HEK293 (cell line): ENCODE results near the gene TBC1D13.

Experiments
- CTCF ChIA-PET: fragments of 350-600 bp; formaldehyde crosslinking; extraction: SDS; loops from one replicate; lab custom pipeline; 2021; ENCODE audit warnings: antibody characterized with exemption; lab: Yijun Ruan, JAX
- POLR2A ChIA-PET: fragments of 300-600 bp; formaldehyde crosslinking; extraction: SDS; loops from one replicate; lab custom pipeline; 2020; ENCODE audit warnings: antibody characterized with exemption, inconsistent platforms; lab: Yijun Ruan, JAX
- H3K27ac ChIP-seq: fragments of 200-500 bp; sonication (Bioruptor generic); 2 replicates; pipeline ENCODE4 v1.5.1; 2014; ENCODE audit warnings: low read depth, low read length, control low read depth, inconsistent platforms; ENCODE audit errors: extremely low read depth
- H3K36me3 ChIP-seq, 2 experiments: fragments of 200-500 bp in 1 of 2; sonication (Bioruptor generic) in 1 of 2; 1 replicate in 1 of 2; 2 replicates in 1 of 2; pipeline ENCODE4 v1.5.1; 2014 to 2017; ENCODE audit warnings: inconsistent platforms in 2 of 2, low read length in 2 of 2; ENCODE audit not compliant: control insufficient read depth in 2 of 2, insufficient read depth in 1 of 2
- H3K4me1 ChIP-seq: fragments of 200-500 bp; sonication (Bioruptor generic); 2 replicates; pipeline ENCODE4 v1.5.1; 2014; ENCODE audit warnings: mild to moderate bottlenecking, low read length, inconsistent platforms; ENCODE audit not compliant: control insufficient read depth, insufficient read depth
- H3K4me3 ChIP-seq: 2 replicates; pipeline ENCODE4 v1.5.1; 2011; ENCODE audit warnings: low read depth, mild to moderate bottlenecking, control low read depth, low read length, moderate library complexity
- H3K9me3 ChIP-seq: fragments of 200-500 bp; sonication (Bioruptor generic); 2 replicates; pipeline ENCODE4 v1.5.1; 2014; ENCODE audit warnings: low read depth, low read length, inconsistent platforms; ENCODE audit not compliant: control insufficient read depth, insufficient read depth
- EGR2 ChIP-seq: fragments of 450-650 bp; formaldehyde crosslinking; IDR thresholded peaks from 2 replicates; pipeline ENCODE4 v1.5.1; 2016; ENCODE audit warnings: low read depth, missing biosample characterization, missing genetic modification characterization
- GLIS1 ChIP-seq: fragments of 450-650 bp; formaldehyde crosslinking; IDR thresholded peaks from 2 replicates; pipeline ENCODE4 v1.5.1; 2016; ENCODE audit warnings: missing biosample characterization, missing genetic modification characterization
- KLF10 ChIP-seq: fragments of 450-650 bp; IDR thresholded peaks from 2 replicates; pipeline ENCODE4 v1.5.1; 2018; ENCODE audit warnings: missing biosample characterization, mild to moderate bottlenecking, missing genetic modification characterization
- ZBTB17 ChIP-seq: fragments of 450-650 bp; formaldehyde crosslinking; IDR thresholded peaks from 2 replicates; pipeline ENCODE4 v1.5.1; 2016; ENCODE audit warnings: missing biosample characterization, missing genetic modification characterization
- ZBTB21 ChIP-seq: fragments of 450-650 bp; formaldehyde crosslinking; IDR thresholded peaks from 2 replicates; pipeline ENCODE4 v1.5.1; 2017; ENCODE audit warnings: missing biosample characterization, missing genetic modification characterization
- ZBTB7A ChIP-seq: fragments of 450-650 bp; formaldehyde crosslinking; IDR thresholded peaks from 2 replicates; pipeline ENCODE4 v1.5.1; 2016; ENCODE audit warnings: low read depth, missing biosample characterization, missing genetic modification characterization
- ZFHX2 ChIP-seq: fragments of 450-650 bp; formaldehyde crosslinking; conservative IDR thresholded peaks from 2 replicates; pipeline ENCODE4 v1.5.1; 2016; ENCODE audit warnings: missing biosample characterization, missing genetic modification characterization
- ZIC2 ChIP-seq: fragments of 450-650 bp; formaldehyde crosslinking; IDR thresholded peaks from 2 replicates; pipeline ENCODE4 v1.5.1; 2016; ENCODE audit warnings: missing biosample characterization, missing genetic modification characterization
- ZNF121 ChIP-seq: fragments of 450-650 bp; formaldehyde crosslinking; IDR thresholded peaks from 2 replicates; pipeline ENCODE4 v1.5.1; 2016; ENCODE audit warnings: missing biosample characterization, missing genetic modification characterization
- ZNF274 ChIP-seq, 2 experiments: fragments of 200-500 bp in 1 of 2; fragments of 450-650 bp in 1 of 2; sonication (Bioruptor generic) in 1 of 2; formaldehyde crosslinking in 1 of 2; IDR thresholded peaks; 2 replicates each; pipeline versions ENCODE4 v1.5.1 to v1.6.1; 2014 to 2016; ENCODE audit warnings: borderline replicate concordance in 1 of 2, inconsistent platforms in 1 of 2, low read length in 1 of 2, missing biosample characterization in 1 of 2, missing genetic modification characterization in 1 of 2
- ZNF302 ChIP-seq: fragments of 450-650 bp; formaldehyde crosslinking; IDR thresholded peaks from 2 replicates; pipeline ENCODE4 v1.5.1; 2016; ENCODE audit warnings: missing biosample characterization, missing genetic modification characterization, low read depth
- ZNF341 ChIP-seq: fragments of 450-650 bp; formaldehyde crosslinking; IDR thresholded peaks from 2 replicates; pipeline ENCODE4; 2016; ENCODE audit warnings: low read depth, missing biosample characterization, missing genetic modification characterization
- ZNF350 ChIP-seq: fragments of 450-650 bp; formaldehyde crosslinking; IDR thresholded peaks from 2 replicates; pipeline ENCODE4 v1.5.0; 2017; ENCODE audit warnings: missing biosample characterization, mild to moderate bottlenecking, missing genetic modification characterization
- ZNF394 ChIP-seq: fragments of 450-650 bp; formaldehyde crosslinking; IDR thresholded peaks from 2 replicates; pipeline ENCODE4 v1.5.1; 2016; ENCODE audit warnings: missing biosample characterization, missing genetic modification characterization, mild to moderate bottlenecking, moderate library complexity, borderline replicate concordance
- ZNF423 ChIP-seq: fragments of 450-650 bp; formaldehyde crosslinking; IDR thresholded peaks from 2 replicates; pipeline ENCODE4 v1.5.1; 2016; ENCODE audit warnings: missing biosample characterization, missing genetic modification characterization
- ZNF501 ChIP-seq: fragments of 450-650 bp; formaldehyde crosslinking; IDR thresholded peaks from 2 replicates; pipeline ENCODE4 v1.5.1; 2016; ENCODE audit warnings: missing biosample characterization, missing genetic modification characterization
- ZNF510 ChIP-seq: fragments of 450-650 bp; formaldehyde crosslinking; IDR thresholded peaks from 2 replicates; pipeline ENCODE4 v1.5.1; 2018; ENCODE audit warnings: mild to moderate bottlenecking, missing genetic modification characterization, missing biosample characterization; ENCODE audit not compliant: insufficient replicate concordance
- ZNF623 ChIP-seq: fragments of 450-650 bp; formaldehyde crosslinking; IDR thresholded peaks from 2 replicates; pipeline ENCODE4 v1.5.1; 2016; ENCODE audit warnings: missing biosample characterization, missing genetic modification characterization
- ZNF837 ChIP-seq: fragments of 450-650 bp; formaldehyde crosslinking; IDR thresholded peaks from 2 replicates; pipeline ENCODE4 v1.5.1; 2016; ENCODE audit warnings: missing biosample characterization, missing genetic modification characterization
- TF ChIP-seq, protein P1 (sequence below): fragments of 450-650 bp; formaldehyde crosslinking; IDR thresholded peaks from 2 replicates; pipeline ENCODE4 v1.5.1; 2016; ENCODE audit warnings: missing biosample characterization, missing genetic modification characterization, borderline replicate concordance
- TF ChIP-seq, protein P2 (sequence below): fragments of 450-650 bp; formaldehyde crosslinking; IDR thresholded peaks from 2 replicates; pipeline ENCODE4 v1.5.1; 2016; ENCODE audit warnings: missing biosample characterization, missing genetic modification characterization
- TF ChIP-seq, protein P3 (sequence below): fragments of 450-650 bp; formaldehyde crosslinking; conservative IDR thresholded peaks from 2 replicates; pipeline ENCODE4 v1.5.1; 2016; ENCODE audit warnings: low read depth, missing biosample characterization, missing genetic modification characterization
- TF ChIP-seq, protein P4 (sequence below): fragments of 450-650 bp; formaldehyde crosslinking; IDR thresholded peaks from 2 replicates; pipeline ENCODE4 v1.5.1; 2016; ENCODE audit warnings: missing biosample characterization, missing genetic modification characterization
- TF ChIP-seq, protein P5 (sequence below): fragments of 450-650 bp; formaldehyde crosslinking; IDR thresholded peaks from 2 replicates; pipeline ENCODE4 v1.5.1; 2017; ENCODE audit warnings: missing biosample characterization, missing genetic modification characterization

The TBC1D13 gene

DNA sequence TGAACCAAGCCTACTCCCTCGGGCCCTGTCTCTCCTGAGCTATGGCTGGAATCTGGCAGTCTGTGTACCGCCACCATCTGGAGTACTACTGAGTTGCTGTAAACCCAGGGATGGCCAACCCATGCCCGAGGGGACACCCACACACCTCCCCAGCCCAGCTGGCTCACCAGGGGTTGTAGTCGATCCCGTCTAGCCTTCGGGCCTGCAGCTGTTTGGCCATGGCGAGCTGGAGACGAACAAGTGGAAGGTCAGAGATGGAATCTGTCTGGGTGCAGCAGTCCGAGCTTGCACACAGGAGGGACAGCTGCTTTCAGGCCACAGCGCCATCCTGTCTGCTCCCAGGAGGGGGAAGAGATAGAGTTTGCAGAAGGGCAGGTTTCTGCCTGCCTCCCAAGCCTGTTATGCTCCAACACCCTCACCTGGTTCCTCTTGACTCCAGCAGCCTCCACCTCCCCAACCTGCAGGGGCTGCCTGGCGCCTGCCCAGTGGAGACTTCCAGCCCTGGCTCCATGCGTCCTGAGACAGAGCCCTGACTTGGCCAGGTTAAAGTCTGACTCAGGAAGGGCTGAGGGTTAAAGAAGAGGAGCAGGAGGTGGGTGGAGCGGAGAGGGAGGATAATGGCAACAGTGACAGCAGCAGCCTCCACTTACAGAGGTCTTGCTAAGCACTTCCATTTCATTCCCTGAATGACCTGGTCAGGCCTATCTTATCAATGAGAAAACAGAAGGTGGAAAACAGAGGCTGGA, 58.3 kb downstream of the TBC1D13 start:
- ChIA-PET CTCF (interaction anchor here (0.6 to 2.7 kb wide), 8 partner anchors 9 to 153 kb away, joined by 3 to 10 read pairs (median 5); partner anchors contain the start of gene ENDOG), POLR2A (interaction anchor here (1.2 to 1.9 kb wide), 2 partner anchors 15 to 27 kb away, joined by 6 to 12 read pairs; partner anchors contain the start of genes ENDOG and SPOUT1)
- Histone ChIP-seq H3K27ac (no peak overlapping the region), H3K9me3 (no peaks in the 10 kb centered on the region), H3K4me3 (no peak overlapping the region), H3K4me1 (no peaks in the 10 kb centered on the region), H3K36me3 (peaks cover 0 to 5% of the 10 kb centered on the region in 2 experiments; a peak in 2 of 3 replicates)
- TF ChIP-seq ZFHX2 (tag by site-specific recombination) = peak; percentile 66
- no peak for TF ChIP-seq ZBTB21 (tag by site-specific recombination)
- TF ChIP-seq, protein P1, sequence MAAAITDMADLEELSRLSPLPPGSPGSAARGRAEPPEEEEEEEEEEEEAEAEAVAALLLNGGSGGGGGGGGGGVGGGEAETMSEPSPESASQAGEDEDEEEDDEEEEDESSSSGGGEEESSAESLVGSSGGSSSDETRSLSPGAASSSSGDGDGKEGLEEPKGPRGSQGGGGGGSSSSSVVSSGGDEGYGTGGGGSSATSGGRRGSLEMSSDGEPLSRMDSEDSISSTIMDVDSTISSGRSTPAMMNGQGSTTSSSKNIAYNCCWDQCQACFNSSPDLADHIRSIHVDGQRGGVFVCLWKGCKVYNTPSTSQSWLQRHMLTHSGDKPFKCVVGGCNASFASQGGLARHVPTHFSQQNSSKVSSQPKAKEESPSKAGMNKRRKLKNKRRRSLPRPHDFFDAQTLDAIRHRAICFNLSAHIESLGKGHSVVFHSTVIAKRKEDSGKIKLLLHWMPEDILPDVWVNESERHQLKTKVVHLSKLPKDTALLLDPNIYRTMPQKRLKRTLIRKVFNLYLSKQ (tag by site-specific recombination) = no peak
- TF ChIP-seq ZBTB7A (tag by site-specific recombination) = no peak
- TF ChIP-seq, protein P2, sequence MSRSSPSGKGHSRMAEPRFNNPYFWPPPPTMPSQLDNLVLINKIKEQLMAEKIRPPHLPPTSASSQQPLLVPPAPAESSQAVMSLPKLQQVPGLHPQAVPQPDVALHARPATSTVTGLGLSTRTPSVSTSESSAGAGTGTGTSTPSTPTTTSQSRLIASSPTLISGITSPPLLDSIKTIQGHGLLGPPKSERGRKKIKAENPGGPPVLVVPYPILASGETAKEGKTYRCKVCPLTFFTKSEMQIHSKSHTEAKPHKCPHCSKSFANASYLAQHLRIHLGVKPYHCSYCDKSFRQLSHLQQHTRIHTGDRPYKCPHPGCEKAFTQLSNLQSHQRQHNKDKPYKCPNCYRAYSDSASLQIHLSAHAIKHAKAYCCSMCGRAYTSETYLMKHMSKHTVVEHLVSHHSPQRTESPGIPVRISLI (tag by site-specific recombination) = no peak
- TF ChIP-seq, protein P3, sequence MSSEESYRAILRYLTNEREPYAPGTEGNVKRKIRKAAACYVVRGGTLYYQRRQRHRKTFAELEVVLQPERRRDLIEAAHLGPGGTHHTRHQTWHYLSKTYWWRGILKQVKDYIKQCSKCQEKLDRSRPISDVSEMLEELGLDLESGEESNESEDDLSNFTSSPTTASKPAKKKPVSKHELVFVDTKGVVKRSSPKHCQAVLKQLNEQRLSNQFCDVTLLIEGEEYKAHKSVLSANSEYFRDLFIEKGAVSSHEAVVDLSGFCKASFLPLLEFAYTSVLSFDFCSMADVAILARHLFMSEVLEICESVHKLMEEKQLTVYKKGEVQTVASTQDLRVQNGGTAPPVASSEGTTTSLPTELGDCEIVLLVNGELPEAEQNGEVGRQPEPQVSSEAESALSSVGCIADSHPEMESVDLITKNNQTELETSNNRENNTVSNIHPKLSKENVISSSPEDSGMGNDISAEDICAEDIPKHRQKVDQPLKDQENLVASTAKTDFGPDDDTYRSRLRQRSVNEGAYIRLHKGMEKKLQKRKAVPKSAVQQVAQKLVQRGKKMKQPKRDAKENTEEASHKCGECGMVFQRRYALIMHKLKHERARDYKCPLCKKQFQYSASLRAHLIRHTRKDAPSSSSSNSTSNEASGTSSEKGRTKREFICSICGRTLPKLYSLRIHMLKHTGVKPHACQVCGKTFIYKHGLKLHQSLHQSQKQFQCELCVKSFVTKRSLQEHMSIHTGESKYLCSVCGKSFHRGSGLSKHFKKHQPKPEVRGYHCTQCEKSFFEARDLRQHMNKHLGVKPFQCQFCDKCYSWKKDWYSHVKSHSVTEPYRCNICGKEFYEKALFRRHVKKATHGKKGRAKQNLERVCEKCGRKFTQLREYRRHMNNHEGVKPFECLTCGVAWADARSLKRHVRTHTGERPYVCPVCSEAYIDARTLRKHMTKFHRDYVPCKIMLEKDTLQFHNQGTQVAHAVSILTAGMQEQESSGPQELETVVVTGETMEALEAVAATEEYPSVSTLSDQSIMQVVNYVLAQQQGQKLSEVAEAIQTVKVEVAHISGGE (tag by site-specific recombination) = no peak
- TF ChIP-seq, protein P4, sequence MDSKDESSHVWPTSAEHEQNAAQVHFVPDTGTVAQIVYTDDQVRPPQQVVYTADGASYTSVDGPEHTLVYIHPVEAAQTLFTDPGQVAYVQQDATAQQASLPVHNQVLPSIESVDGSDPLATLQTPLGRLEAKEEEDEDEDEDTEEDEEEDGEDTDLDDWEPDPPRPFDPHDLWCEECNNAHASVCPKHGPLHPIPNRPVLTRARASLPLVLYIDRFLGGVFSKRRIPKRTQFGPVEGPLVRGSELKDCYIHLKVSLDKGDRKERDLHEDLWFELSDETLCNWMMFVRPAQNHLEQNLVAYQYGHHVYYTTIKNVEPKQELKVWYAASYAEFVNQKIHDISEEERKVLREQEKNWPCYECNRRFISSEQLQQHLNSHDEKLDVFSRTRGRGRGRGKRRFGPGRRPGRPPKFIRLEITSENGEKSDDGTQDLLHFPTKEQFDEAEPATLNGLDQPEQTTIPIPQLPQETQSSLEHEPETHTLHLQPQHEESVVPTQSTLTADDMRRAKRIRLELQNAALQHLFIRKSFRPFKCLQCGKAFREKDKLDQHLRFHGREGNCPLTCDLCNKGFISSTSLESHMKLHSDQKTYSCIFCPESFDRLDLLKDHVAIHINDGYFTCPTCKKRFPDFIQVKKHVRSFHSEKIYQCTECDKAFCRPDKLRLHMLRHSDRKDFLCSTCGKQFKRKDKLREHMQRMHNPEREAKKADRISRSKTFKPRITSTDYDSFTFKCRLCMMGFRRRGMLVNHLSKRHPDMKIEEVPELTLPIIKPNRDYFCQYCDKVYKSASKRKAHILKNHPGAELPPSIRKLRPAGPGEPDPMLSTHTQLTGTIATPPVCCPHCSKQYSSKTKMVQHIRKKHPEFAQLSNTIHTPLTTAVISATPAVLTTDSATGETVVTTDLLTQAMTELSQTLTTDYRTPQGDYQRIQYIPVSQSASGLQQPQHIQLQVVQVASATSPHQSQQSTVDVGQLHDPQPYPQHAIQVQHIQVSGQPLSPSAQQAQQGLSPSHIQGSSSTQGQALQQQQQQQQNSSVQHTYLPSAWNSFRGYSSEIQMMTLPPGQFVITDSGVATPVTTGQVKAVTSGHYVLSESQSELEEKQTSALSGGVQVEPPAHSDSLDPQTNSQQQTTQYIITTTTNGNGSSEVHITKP (tag by site-specific recombination) = no peak
- TF ChIP-seq, protein P5, sequence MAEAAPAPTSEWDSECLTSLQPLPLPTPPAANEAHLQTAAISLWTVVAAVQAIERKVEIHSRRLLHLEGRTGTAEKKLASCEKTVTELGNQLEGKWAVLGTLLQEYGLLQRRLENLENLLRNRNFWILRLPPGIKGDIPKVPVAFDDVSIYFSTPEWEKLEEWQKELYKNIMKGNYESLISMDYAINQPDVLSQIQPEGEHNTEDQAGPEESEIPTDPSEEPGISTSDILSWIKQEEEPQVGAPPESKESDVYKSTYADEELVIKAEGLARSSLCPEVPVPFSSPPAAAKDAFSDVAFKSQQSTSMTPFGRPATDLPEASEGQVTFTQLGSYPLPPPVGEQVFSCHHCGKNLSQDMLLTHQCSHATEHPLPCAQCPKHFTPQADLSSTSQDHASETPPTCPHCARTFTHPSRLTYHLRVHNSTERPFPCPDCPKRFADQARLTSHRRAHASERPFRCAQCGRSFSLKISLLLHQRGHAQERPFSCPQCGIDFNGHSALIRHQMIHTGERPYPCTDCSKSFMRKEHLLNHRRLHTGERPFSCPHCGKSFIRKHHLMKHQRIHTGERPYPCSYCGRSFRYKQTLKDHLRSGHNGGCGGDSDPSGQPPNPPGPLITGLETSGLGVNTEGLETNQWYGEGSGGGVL (tag by site-specific recombination) = no peak
- no peak for TF ChIP-seq ZNF837 (tag by site-specific recombination)
- no peak for TF ChIP-seq ZNF121 (tag by site-specific recombination)
- peak; percentile 82 for TF ChIP-seq ZBTB17 (tag by site-specific recombination)
- no peak for TF ChIP-seq ZNF501 (tag by site-specific recombination)
- no peak for TF ChIP-seq ZIC2 (tag by site-specific recombination)
- TF ChIP-seq ZNF423 = 0 out of 2 replicates have a peak, but pooled peaks have one; percentile 28
- no peak for TF ChIP-seq ZNF510 (tag by site-specific recombination)
- no peak for TF ChIP-seq ZNF623 (tag by site-specific recombination)
- no peak for TF ChIP-seq ZNF341
- no peak for TF ChIP-seq ZNF350 (tag by site-specific recombination)
- TF ChIP-seq KLF10 = no peak
- peak; percentile 48 for TF ChIP-seq EGR2 (tag by site-specific recombination)
- TF ChIP-seq ZNF394 (tag by site-specific recombination) = no peak
- TF ChIP-seq ZNF274 (IDR thresholded peaks at IDR 0.05; ENCODE audit: low read length) = no peak
- no peak for TF ChIP-seq ZNF274 (tag by site-specific recombination; IDR thresholded peaks at IDR 0.05; ENCODE audit: borderline replicate concordance)
- no peak for TF ChIP-seq ZNF302 (tag by site-specific recombination)
- 0 out of 2 replicates have a peak, but pooled peaks have one; percentile 13 for TF ChIP-seq GLIS1 (tag by site-specific recombination)
